HG03066 (cell line): ENCODE data around the gene SLC35E1.
A peak's percentile ranks its signal among the peaks of the same experiment; 100 is the strongest.
"Not testable (repeated sequence)": the region's sequence is repeated elsewhere in the genome, so short reads cannot be mapped to it uniquely, and the experiment has no call there.

Source experiments
- ATAC-seq: cut with Tn5 transposase; IDR thresholded peaks from one replicate; pipeline ENCODE4 v1.9.1; 2021; ENCODE audit warnings: low read depth; ENCODE audit not compliant: unreplicated experiment

The SLC35E1 gene

GRCh38 chr19:16561382-16561781 is 10.8 kb downstream of the SLC35E1 start:
- ATAC-seq = no peak

GRCh38 chr19:16559780-16560276 is 12.4 kb downstream of the SLC35E1 start:
- ATAC-seq = no peak

DNA sequence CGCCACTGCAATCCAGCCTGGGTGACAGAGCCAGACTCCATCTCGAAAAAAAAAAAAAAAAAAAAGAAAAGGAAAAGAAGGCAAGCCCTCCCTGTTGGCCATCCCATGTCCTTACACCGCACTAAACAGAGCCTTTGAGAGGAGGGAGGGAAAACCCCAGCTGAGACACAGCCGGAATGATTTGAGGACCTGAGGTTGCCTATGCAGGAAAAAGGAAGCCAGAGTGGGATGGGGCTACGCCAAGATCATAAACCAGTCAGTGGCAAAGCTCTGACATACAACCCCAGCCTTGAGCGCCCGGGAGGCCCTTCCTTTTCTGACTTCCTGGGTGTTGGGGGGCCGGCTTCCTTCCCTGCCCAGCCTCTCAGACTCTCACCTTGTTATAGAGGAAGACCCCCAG is 17.4 kb downstream of the SLC35E1 start:
- no peak for ATAC-seq

GRCh38 chr19:16551902-16552301 is 20.3 kb downstream of the SLC35E1 start:
- ATAC-seq = not testable (repeated sequence)

GRCh38 chr19:16548956-16549355 is 23.3 kb downstream of the SLC35E1 start:
- no peak for ATAC-seq

GRCh38 chr19:16544473-16545231 is 27.6 kb downstream of the SLC35E1 start:
- ATAC-seq = no peak

GRCh38 chr19:16543734-16544133 is 28.5 kb downstream of the SLC35E1 start:
- ATAC-seq = not testable (repeated sequence)

DNA sequence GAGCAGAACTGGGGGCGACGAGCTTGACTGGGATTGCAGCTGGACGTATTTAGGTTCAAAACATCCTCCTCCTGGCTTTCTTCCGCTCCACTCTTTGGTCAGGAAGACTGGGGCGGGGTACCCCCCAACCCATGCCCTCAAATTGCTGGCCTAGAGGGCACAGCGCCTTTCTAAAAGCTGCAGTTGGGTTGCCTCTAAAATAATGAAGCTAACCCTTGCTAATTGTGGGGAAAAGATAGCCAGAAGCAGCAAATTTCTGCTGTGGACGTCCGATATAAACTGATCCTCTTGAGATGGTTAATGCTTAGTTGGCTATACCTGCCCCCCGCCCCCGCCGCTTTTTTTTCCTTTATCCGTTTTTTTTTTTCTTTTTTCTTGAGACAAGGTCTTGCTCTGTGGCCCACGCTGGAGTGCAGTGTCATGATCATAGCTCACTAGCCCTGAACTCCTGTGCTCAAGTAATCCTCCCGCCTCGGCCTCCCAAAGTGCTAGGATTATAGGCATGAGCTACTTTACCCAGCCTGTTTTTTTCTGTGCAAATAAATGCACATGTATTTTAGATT is 29.2 kb downstream of the SLC35E1 start:
- ATAC-seq = no peak

GRCh38 chr19:16542045-16542909 is 29.9 kb downstream of the SLC35E1 start, which contains the start of gene CHERP:
CHERP (minus strand) TSS chr19:16542437; CDS start chr19:16542378, 59 bp downstream.
- ATAC-seq = peak; percentile 70

DNA sequence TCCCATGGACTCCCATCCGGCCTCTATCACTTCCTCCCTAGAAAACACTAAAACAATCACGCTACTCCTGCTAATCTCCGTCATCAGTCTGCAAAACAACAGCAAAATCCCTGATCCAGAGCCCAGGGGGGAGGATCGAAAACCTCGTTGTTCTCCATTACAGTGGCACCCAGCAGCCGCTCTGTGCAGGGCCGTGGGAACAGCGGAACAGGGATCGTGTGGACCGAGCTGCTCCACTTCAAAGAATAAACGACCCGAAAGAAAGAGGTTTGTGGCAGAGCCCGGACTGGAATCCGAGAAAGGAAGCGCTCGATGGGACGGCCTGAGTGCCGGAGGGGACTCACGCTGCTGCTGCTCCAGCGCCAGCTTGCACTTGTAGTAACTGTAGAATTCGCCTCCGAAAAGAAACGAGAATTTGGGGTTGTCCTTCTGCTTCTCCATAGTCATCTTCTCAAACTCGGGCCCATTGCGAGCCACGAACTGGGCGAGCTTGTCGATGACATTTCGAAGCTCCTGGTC is 30.6 kb downstream of the SLC35E1 start:
- ATAC-seq = no peak

GRCh38 chr19:16540948-16541347 is 31.3 kb downstream of the SLC35E1 start:
- ATAC-seq = no peak

DNA sequence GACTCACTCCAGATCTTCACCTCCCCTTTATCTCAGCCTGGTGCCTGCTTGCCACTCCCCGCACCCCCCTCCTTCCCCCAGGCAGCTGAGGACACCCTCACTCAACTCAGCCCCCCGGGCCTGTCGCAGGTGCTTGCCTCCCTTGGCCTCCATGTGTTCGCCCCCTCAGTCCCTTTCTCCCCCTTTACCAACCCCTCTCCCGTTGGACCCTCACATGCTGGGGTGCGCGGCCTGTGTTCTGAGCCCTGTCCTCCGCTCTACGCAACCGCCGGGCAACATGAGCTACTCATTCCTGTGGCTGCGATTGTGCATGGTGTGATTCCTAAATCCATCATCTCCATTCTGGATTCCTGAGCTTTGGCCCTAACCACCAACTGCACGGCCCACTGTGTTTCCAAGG is 35.1 kb downstream of the SLC35E1 start:
- no peak for ATAC-seq

DNA sequence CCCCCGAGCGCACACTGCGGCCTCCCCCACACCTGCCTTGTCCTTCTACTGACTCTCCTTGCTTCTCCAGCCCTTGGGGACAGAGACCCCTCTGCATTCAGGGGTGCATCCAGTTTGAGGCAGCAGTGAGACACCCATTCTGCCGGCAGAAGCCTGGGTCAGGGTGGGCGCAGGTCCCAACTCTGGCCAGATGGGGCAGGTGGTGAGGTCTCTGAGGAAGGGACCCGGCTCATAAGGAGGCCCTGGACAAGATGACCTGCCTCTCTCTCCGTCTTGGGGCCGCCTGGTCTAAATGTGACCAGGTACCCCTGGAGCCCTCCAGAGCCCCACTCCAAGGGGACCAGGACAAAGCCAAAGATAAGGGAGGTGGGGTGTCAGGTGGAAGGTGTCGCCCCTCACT is 36.1 kb downstream of the SLC35E1 start:
- ATAC-seq = no peak

DNA sequence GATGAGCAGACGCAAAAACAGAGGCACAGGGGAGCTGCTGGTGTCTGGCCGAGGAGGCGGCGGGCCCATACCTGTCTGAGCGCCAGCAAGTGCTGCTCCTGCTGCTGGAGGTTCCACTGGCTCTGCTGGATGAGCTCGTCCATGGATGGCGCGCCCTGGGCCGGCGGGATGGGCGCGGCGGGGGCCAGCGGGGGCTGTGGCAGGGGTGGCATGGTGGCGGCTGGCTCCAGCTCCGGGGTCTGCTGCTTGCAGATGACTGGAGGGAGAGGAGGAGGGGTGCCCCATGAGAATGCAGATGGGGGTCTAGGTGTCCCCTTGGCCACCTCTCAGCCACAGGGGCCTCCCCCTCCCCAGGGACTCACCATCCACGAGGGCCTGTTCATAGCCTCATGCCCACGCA is 36.8 kb downstream of the SLC35E1 start:
- ATAC-seq = no peak

- ATAC-seq = no peak
These were observed 39.6 kb downstream of the SLC35E1 start for GRCh38 chr19:16532440-16533234.

DNA sequence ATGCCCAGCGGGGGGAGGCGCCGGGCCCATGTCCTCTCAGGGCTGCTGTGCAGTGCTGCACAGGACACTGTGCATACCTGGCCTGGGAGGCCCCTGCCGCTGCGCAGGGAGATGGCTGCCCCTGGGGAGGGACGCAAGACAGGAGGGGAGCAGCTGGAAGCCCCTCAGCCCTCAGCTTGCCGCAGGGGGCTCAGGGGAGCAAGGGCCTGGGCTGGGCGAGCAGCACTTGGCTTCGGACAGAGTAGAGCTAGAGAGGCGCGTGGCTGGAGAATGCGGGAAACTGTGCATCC is 40.9 kb downstream of the SLC35E1 start:
- no peak for ATAC-seq

- no peak for ATAC-seq
These were observed 41.5 kb downstream of the SLC35E1 start for GRCh38 chr19:16530540-16531379.

DNA sequence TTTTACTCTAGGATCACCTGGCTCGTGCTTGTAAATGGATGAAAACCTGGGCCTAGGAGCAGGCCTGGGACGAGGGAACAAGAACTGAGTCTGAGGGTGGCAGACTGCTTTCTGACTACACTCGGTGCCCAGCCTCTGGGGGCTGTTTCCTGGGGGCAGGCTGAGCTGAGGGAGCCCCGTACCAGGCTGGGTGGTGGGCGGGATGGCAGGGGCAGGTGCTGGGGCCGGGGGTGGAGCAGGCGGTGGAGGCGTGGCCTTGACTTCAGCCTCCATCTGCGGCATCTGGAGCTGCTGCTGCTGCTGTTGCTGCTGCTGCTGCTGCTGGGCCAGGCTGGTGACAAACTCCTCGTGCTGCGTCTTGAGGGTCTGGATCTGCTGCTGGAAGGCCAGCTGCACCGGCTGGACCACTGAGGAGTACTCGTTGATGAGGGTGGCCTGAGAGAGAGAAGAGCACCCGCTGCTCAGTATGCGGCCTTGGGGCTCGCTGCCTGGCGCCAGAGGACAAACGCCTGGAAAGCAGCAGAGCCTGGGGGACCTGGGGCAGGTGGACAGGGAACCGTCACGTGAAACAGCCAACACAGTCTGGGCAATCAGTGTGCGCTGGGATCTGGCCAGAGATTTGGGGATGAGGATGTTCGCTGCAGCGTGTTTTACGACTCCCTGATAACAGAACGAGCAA is 42.6 kb downstream of the SLC35E1 start:
- ATAC-seq = no peak

GRCh38 chr19:16527971-16528521 is 44.2 kb downstream of the SLC35E1 start:
- no peak for ATAC-seq
